NCI-H2196 (cell line): ENCODE measurements around the gene HRH3.

Source experiments
- DNase-seq: peaks from one replicate; lab custom pipeline; 2025; ENCODE audit not compliant: unreplicated experiment; lab: John Stamatoyannopoulos, UW

HRH3 gene

GRCh38 chr20:62244644-62245108 lies 24.6 kb upstream of the HRH3 start:
- peak; percentile 12 for DNase-seq

- DNase-seq: no peak
Observed at GRCh38 chr20:62243906-62244515, 23.9 kb upstream of the HRH3 start.

- DNase-seq: no peak
Observed at GRCh38 chr20:62243106-62243505, 23.0 kb upstream of the HRH3 start.

GRCh38 chr20:62242176-62242575 lies 22.1 kb upstream of the HRH3 start:
- no peak for DNase-seq

GRCh38 chr20:62241506-62241905 lies 21.4 kb upstream of the HRH3 start:
- no peak for DNase-seq

GRCh38 chr20:62240020-62240685 lies 20.1 kb upstream of the HRH3 start:
- no peak for DNase-seq

GRCh38 chr20:62239278-62239879 lies 19.3 kb upstream of the HRH3 start:
- no peak for DNase-seq

- DNase-seq: no peak
Observed at GRCh38 chr20:62238569-62239277, 18.6 kb upstream of the HRH3 start.

- DNase-seq: peak; percentile 98
Observed at GRCh38 chr20:62237801-62238568, 17.9 kb upstream of the HRH3 start, which contains the start of gene OSBPL2. Gene OSBPL2, plus strand, starts transcription at chr20:62238521. Its CDS starts 17,664 bp downstream, at chr20:62256185.

GRCh38 chr20:62237514-62237800 lies 17.4 kb upstream of the HRH3 start:
- DNase-seq: no peak

GRCh38 chr20:62236766-62237513 lies 16.9 kb upstream of the HRH3 start:
- DNase-seq: peak; percentile 25

- DNase-seq: no peak
Observed at GRCh38 chr20:62236200-62236599, 16.1 kb upstream of the HRH3 start.

GRCh38 chr20:62235777-62236157 lies 15.7 kb upstream of the HRH3 start:
- DNase-seq: no peak

- DNase-seq: no peak
Observed at GRCh38 chr20:62235001-62235776, 15.1 kb upstream of the HRH3 start.

- no peak for DNase-seq
Observed at GRCh38 chr20:62234339-62234738, 14.3 kb upstream of the HRH3 start.

GRCh38 chr20:62233684-62234083 lies 13.6 kb upstream of the HRH3 start:
- DNase-seq: no peak

GRCh38 chr20:62232770-62233645 lies 12.9 kb upstream of the HRH3 start:
- DNase-seq: no peak

GRCh38 chr20:62232194-62232593 lies 12.1 kb upstream of the HRH3 start:
- DNase-seq: no peak

- no peak for DNase-seq
Observed at GRCh38 chr20:62231292-62231691, 11.2 kb upstream of the HRH3 start.
